ENCODE data around the gene DCTN3. TPM values are rescaled to one million over a fixed set of nuclear protein-coding genes. Genes with fewer than 3 reads are reported as not detected.
"Not testable (repeated sequence)": the region's sequence is repeated elsewhere in the genome, so short reads cannot be mapped to it uniquely, and the experiment has no call there.

Gene DCTN3
- total RNA-seq, 1 donor from 2014 or later, result 79.5 TPM

GRCh38 chr9:34646211-34647083 lies 26.2 kb upstream of the DCTN3 start, which contains the start of gene GALT:
Gene GALT (plus strand): TSS chr9:34646675. CDS start chr9:34646705, 30 bp downstream.
- Mint-ChIP-seq H3K4me3 (ENCODE audit: unreplicated experiment) (peak within 1 kb of the TSS; percentile 84), H3K36me3 (ENCODE audit: low read depth) (peaks cover 9% of the 10 kb centered on the region), H3K4me1 (ENCODE audit: low read depth) (peaks cover 36% of the 10 kb centered on the region), H3K27me3 (ENCODE audit: low read depth) (no peaks in the 10 kb centered on the region), H3K9me3 (ENCODE audit: low read depth) (no peaks in the 10 kb centered on the region), H3K27ac (ENCODE audit: unreplicated experiment) (peak within 1 kb of the TSS; percentile 91)
- no peak for DNase-seq (ENCODE audit: low spot score)
- peak; percentile 78 for TF ChIP-seq CTCF (IDR thresholded peaks at IDR 0.05)

- H3K4me1 Mint-ChIP-seq (ENCODE audit: low read depth), result peaks cover 27% of the 10 kb centered on the region
- peaks cover 9% of the 10 kb centered on the region for H3K36me3 Mint-ChIP-seq (ENCODE audit: low read depth)
- DNase-seq (ENCODE audit: low spot score), result no peak
- H3K27ac Mint-ChIP-seq (ENCODE audit: unreplicated experiment), result no peak overlapping the region
- no peaks in the 10 kb centered on the region for H3K27me3 Mint-ChIP-seq (ENCODE audit: low read depth)
- no peak overlapping the region for H3K4me3 Mint-ChIP-seq (ENCODE audit: unreplicated experiment)
- no peaks in the 10 kb centered on the region for H3K9me3 Mint-ChIP-seq (ENCODE audit: low read depth)
- TF ChIP-seq CTCF (IDR thresholded peaks at IDR 0.05), result no peak
Observed at GRCh38 chr9:34644766-34645314, 24.5 kb upstream of the DCTN3 start.

GRCh38 chr9:34642679-34643078 lies 22.4 kb upstream of the DCTN3 start:
- Mint-ChIP-seq H3K27me3 (ENCODE audit: low read depth) (no peaks in the 10 kb centered on the region), H3K9me3 (ENCODE audit: low read depth) (no peaks in the 10 kb centered on the region), H3K4me3 (ENCODE audit: unreplicated experiment) (no peak overlapping the region), H3K4me1 (ENCODE audit: low read depth) (peaks cover 28% of the 10 kb centered on the region), H3K36me3 (ENCODE audit: low read depth) (no peaks in the 10 kb centered on the region), H3K27ac (ENCODE audit: unreplicated experiment) (no peak overlapping the region)
- DNase-seq (ENCODE audit: low spot score), result no peak
- TF ChIP-seq CTCF (IDR thresholded peaks at IDR 0.05), result no peak

GRCh38 chr9:34639322-34639721 lies 19.0 kb upstream of the DCTN3 start:
- not testable (repeated sequence) for H3K27ac Mint-ChIP-seq (ENCODE audit: unreplicated experiment); H3K4me3 Mint-ChIP-seq (ENCODE audit: unreplicated experiment); H3K36me3 Mint-ChIP-seq (ENCODE audit: low read depth); H3K9me3 Mint-ChIP-seq (ENCODE audit: low read depth); DNase-seq (ENCODE audit: low spot score); H3K27me3 Mint-ChIP-seq (ENCODE audit: low read depth)
- peaks cover 33% of the 10 kb centered on the region for H3K4me1 Mint-ChIP-seq (ENCODE audit: low read depth)

GRCh38 chr9:34638138-34638445 lies 17.8 kb upstream of the DCTN3 start:
- H3K27ac Mint-ChIP-seq (ENCODE audit: unreplicated experiment), result peak overlapping the region; percentile 80
- H3K27me3 Mint-ChIP-seq (ENCODE audit: low read depth), result no peaks in the 10 kb centered on the region
- H3K4me3 Mint-ChIP-seq (ENCODE audit: unreplicated experiment), result peak overlapping the region; percentile 88
- H3K4me1 Mint-ChIP-seq (ENCODE audit: low read depth), result peaks cover 36% of the 10 kb centered on the region
- DNase-seq (ENCODE audit: low spot score), result no peak
- peaks cover 2% of the 10 kb centered on the region for H3K36me3 Mint-ChIP-seq (ENCODE audit: low read depth)
- no peaks in the 10 kb centered on the region for H3K9me3 Mint-ChIP-seq (ENCODE audit: low read depth)
- TF ChIP-seq CTCF (IDR thresholded peaks at IDR 0.05), result no peak

All from chondrocyte (in vitro differentiated cells).